IPS-NIHi11 (cell line): ENCODE results near the gene TERB1.
"Not testable (repeated sequence)": the region's sequence is repeated elsewhere in the genome, so short reads cannot be mapped to it uniquely, and the experiment has no call there.

ENCODE experiments used
- DNase-seq: peaks from one replicate; pipeline ENCODE4 v3.0.0; 2012; ENCODE audit warnings: mixed read lengths, low spot score

TERB1 gene

GRCh38 chr16:66814734-66815133, 13.3 kb upstream of the TERB1 start:
- DNase-seq: no peak

- no peak for DNase-seq
These were observed 9.7 kb upstream of the TERB1 start for GRCh38 chr16:66811043-66811442.

- no peak for DNase-seq
These were observed 9.0 kb upstream of the TERB1 start for GRCh38 chr16:66810391-66810790.

- DNase-seq: no peak
These were observed 8.4 kb upstream of the TERB1 start for GRCh38 chr16:66809765-66810164.

- no peak for DNase-seq
These were observed 775 bp upstream of the TERB1 start for GRCh38 chr16:66802159-66802558.

- peak; percentile 7 for DNase-seq
These were observed 528 bp downstream of the TERB1 start for GRCh38 chr16:66800856-66801255.

- DNase-seq: no peak
These were observed 3.2 kb downstream of the TERB1 start for GRCh38 chr16:66798161-66798560.

GRCh38 chr16:66793984-66794383, 7.4 kb downstream of the TERB1 start:
- not testable (repeated sequence) for DNase-seq

GRCh38 chr16:66790130-66790733, 11.2 kb downstream of the TERB1 start:
- DNase-seq: no peak

- DNase-seq: no peak
These were observed 14.0 kb downstream of the TERB1 start for GRCh38 chr16:66787427-66787826.

GRCh38 chr16:66786551-66786950, 14.8 kb downstream of the TERB1 start:
- no peak for DNase-seq

GRCh38 chr16:66776457-66776856, 24.9 kb downstream of the TERB1 start:
- no peak for DNase-seq

GRCh38 chr16:66774981-66775380, 26.4 kb downstream of the TERB1 start:
- DNase-seq: no peak

GRCh38 chr16:66758086-66758485, 43.3 kb downstream of the TERB1 start:
- no peak for DNase-seq

- DNase-seq: no peak
These were observed 46.6 kb downstream of the TERB1 start for GRCh38 chr16:66754819-66755218.

- DNase-seq: no peak
These were observed 47.2 kb downstream of the TERB1 start for GRCh38 chr16:66754211-66754610.

- DNase-seq: no peak
These were observed 48.4 kb downstream of the TERB1 start for GRCh38 chr16:66752958-66753357.

GRCh38 chr16:66752379-66752778, 49.0 kb downstream of the TERB1 start:
- no peak for DNase-seq

- no peak for DNase-seq
These were observed 49.4 kb downstream of the TERB1 start for GRCh38 chr16:66751992-66752322.

- DNase-seq: peak; percentile 98
These were observed 49.9 kb downstream of the TERB1 start, which contains the start of gene DYNC1LI2 for GRCh38 chr16:66751303-66751991. Gene DYNC1LI2, minus strand, starts transcription at chr16:66751609. Its CDS starts 18 bp downstream, at chr16:66751591.

GRCh38 chr16:66751053-66751302, 50.4 kb downstream of the TERB1 start:
- DNase-seq: peak; percentile 70

- no peak for DNase-seq
These were observed 50.9 kb downstream of the TERB1 start for GRCh38 chr16:66750279-66751052.

GRCh38 chr16:66746682-66747081, 54.7 kb downstream of the TERB1 start:
- DNase-seq: no peak

GRCh38 chr16:66746048-66746447, 55.3 kb downstream of the TERB1 start:
- no peak for DNase-seq
